ENCODE results near the gene ZBTB20. TPM values are rescaled to one million over a fixed set of nuclear protein-coding genes. Genes with fewer than 3 reads are reported as not detected.

The ZBTB20 gene
- total and polyA plus RNA-seq, 4 donors = 0.88 to 83.2 (median 20.4) TPM

GRCh38 chr3:114496021-114496434 lies 651.1 kb downstream of the ZBTB20 start (continued):
- no peak for TF ChIP-seq REST (IDR thresholded peaks at IDR 0.05)

DNA sequence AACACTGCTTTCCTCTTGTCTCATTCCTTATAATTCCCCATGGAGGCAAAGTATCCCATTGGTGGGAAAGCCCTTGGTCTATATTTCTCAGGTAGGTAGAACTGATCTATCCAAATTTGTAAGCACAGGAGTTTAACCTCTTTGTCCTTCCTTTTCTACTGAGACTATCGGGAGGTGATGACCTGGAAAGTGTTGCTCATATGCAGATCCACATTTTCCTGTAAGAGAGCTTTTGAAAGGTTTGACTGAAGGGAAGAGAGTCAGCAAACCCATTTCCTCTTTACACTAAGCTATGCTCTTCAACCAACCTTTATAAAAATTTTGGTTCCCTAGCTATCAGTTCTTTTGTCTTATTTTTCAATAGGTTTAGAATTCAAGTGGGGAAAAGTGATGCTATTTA lies 652.6 kb downstream of the ZBTB20 start:
- WGBS = 79% methylated on average over 1 of the region's 1 CpG
- Histone ChIP-seq H3K27ac (ENCODE audit: low read depth in 1 of 2, low read length in 2 of 2) (no peak overlapping the region), H3K9me3 (ENCODE audit: control insufficient read depth in 4 of 4, low read length in 3 of 4) (no peaks in the 10 kb centered on the region), H3K27me3 (ENCODE audit: control insufficient read depth in 4 of 4, insufficient read depth in 4 of 4, low read length in 3 of 4) (no peaks in the 10 kb centered on the region), H3K4me3 (ENCODE audit: low read depth in 1 of 3, low read length in 3 of 3) (no peak overlapping the region), H3K9ac (ENCODE audit: low read depth in 1 of 2, low read length in 2 of 2) (no peak overlapping the region), H3K4me1 (ENCODE audit: control insufficient read depth in 4 of 4, insufficient read depth in 4 of 4, low read length in 3 of 4) (peaks cover 5 to 23% (median 19%) of the 10 kb centered on the region in 4 donors), H3K36me3 (ENCODE audit: control insufficient read depth in 4 of 4, insufficient read depth in 3 of 4, low read depth in 1 of 4, low read length in 3 of 4) (peaks cover 0 to 5% (median 1%) of the 10 kb centered on the region in 4 donors)
- no peak for DNase-seq (ENCODE audit: low spot score)
- TF ChIP-seq, protein P1, sequence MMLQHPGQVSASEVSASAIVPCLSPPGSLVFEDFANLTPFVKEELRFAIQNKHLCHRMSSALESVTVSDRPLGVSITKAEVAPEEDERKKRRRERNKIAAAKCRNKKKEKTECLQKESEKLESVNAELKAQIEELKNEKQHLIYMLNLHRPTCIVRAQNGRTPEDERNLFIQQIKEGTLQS (IDR thresholded peaks at IDR 0.05) = no peak
- TF ChIP-seq GABPA (IDR thresholded peaks at IDR 0.05 in 1 of 2, conservative IDR thresholded peaks at IDR 0.05 in 1 of 2) (no peak), EGR1 (IDR thresholded peaks at IDR 0.05; ENCODE audit: low read depth in 2 of 2) (no peak), RXRA (IDR thresholded peaks at IDR 0.05) (no peak), YY1 (IDR thresholded peaks at IDR 0.05) (no peak)

DNA sequence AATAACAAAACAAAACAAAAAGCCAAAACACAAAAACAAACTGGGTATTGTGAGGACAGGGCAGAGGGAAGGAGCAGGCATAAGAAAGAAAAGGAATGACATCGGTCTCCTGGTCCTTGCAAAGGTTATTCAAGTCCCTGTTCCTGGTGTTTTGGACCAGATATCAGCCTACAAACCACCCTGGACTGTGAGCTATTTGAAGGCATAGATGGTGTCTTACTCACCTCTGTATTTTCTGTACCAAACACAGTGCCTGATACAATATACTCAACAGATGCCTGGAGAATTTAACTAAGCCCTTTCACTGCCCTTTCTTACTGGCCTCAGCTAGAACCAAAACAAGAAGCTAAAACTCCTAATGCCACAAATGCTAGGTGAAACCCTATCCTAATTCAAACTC lies 656.3 kb downstream of the ZBTB20 start:
- H3K4me1 ChIP-seq (ENCODE audit: control insufficient read depth in 4 of 4, insufficient read depth in 4 of 4, low read length in 3 of 4) = peaks cover 0 to under 1% (median 0%) of the 10 kb centered on the region in 4 donors
- H3K9me3 ChIP-seq (ENCODE audit: control insufficient read depth in 4 of 4, low read length in 3 of 4) = no peaks in the 10 kb centered on the region
- H3K36me3 ChIP-seq (ENCODE audit: control insufficient read depth in 4 of 4, insufficient read depth in 3 of 4, low read depth in 1 of 4, low read length in 3 of 4) = peaks cover 0 to 10% (median 5%) of the 10 kb centered on the region in 4 donors
- no peak overlapping the region for H3K4me3 ChIP-seq (ENCODE audit: low read depth in 1 of 3, low read length in 3 of 3)
- no peaks in the 10 kb centered on the region for H3K27me3 ChIP-seq (ENCODE audit: control insufficient read depth in 4 of 4, insufficient read depth in 4 of 4, low read length in 3 of 4)
- H3K9ac ChIP-seq (ENCODE audit: low read depth in 1 of 2, low read length in 2 of 2) = no peak overlapping the region
- no peak overlapping the region for H3K27ac ChIP-seq (ENCODE audit: low read depth in 1 of 2, low read length in 2 of 2)
- DNase-seq (ENCODE audit: low spot score) = no peak
- TF ChIP-seq JUND (IDR thresholded peaks at IDR 0.05) (no peak), YY1 (IDR thresholded peaks at IDR 0.05) (no peak), NR2F2 (IDR thresholded peaks at IDR 0.05) (no peak)
- TF ChIP-seq, protein P2, sequence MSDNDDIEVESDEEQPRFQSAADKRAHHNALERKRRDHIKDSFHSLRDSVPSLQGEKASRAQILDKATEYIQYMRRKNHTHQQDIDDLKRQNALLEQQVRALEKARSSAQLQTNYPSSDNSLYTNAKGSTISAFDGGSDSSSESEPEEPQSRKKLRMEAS (IDR thresholded peaks at IDR 0.05) = no peak
- 96% methylated on average over 1 of the region's 1 CpG for WGBS

DNA sequence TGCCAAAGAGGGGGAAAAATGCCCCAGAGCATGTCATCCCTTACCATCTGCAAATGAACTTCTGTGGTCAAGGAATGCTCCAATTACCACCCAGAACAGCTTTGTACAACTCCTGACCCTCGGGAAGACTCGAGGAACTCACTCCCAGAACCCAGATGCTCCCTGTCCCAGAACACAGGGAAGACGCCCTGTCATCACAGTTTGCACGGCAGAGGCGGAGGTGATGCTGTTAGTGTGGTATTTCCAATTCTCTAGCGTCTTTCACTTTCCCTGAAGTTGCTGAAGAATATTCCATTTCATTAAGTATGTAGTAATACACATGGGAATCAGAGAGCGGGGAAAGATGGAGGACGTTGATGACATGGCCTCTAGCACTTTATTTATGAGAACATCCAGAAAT lies 659.6 kb downstream of the ZBTB20 start:
- no peak overlapping the region for H3K9ac ChIP-seq (ENCODE audit: low read depth in 1 of 2, low read length in 2 of 2)
- no peak for DNase-seq (ENCODE audit: low spot score)
- H3K27me3 ChIP-seq (ENCODE audit: control insufficient read depth in 4 of 4, insufficient read depth in 4 of 4, low read length in 3 of 4) = no peaks in the 10 kb centered on the region
- no peaks in the 10 kb centered on the region for H3K9me3 ChIP-seq (ENCODE audit: control insufficient read depth in 4 of 4, low read length in 3 of 4)
- H3K4me1 ChIP-seq (ENCODE audit: control insufficient read depth in 4 of 4, insufficient read depth in 4 of 4, low read length in 3 of 4) = peaks cover 0 to 3% (median 0%) of the 10 kb centered on the region in 4 donors
- H3K36me3 ChIP-seq (ENCODE audit: control insufficient read depth in 4 of 4, insufficient read depth in 3 of 4, low read depth in 1 of 4, low read length in 3 of 4) = peaks cover 0 to 7% (median 4%) of the 10 kb centered on the region in 4 donors
- no peak overlapping the region for H3K27ac ChIP-seq (ENCODE audit: low read depth in 1 of 2, low read length in 2 of 2)
- no peak overlapping the region for H3K4me3 ChIP-seq (ENCODE audit: low read depth in 1 of 3, low read length in 3 of 3)
- WGBS = 95% methylated on average over 8 of the region's 8 CpGs
- TF ChIP-seq ZBTB33 (IDR thresholded peaks at IDR 0.05) (no peak), CTCF (IDR thresholded peaks at IDR 0.05; ENCODE audit: low read depth, low read length, missing input control) (no peak), HNF4A (conservative IDR thresholded peaks at IDR 0.05) (no peak), EGR1 (IDR thresholded peaks at IDR 0.05; ENCODE audit: low read depth in 2 of 2) (no peak), TAF1 (conservative IDR thresholded peaks at IDR 0.05) (no peak), JUND (IDR thresholded peaks at IDR 0.05) (no peak), FOXA2 (IDR thresholded peaks at IDR 0.05) (no peak), FOXA1 (IDR thresholded peaks at IDR 0.05) (no peak), RAD21 (IDR thresholded peaks at IDR 0.05) (no peak), SP1 (IDR thresholded peaks at IDR 0.05) (no peak), HNF4G (IDR thresholded peaks at IDR 0.05) (no peak)

Measured in liver (tissue), 9 donors.